GM21526 (cell line): ENCODE measurements around the gene INPP5J.
A peak's percentile ranks its signal among the peaks of the same experiment; 100 is the strongest.
"Not testable (repeated sequence)": the region's sequence is repeated elsewhere in the genome, so short reads cannot be mapped to it uniquely, and the experiment has no call there.

Experiments
- ATAC-seq: cut with Tn5 transposase; IDR thresholded peaks from one replicate; pipeline ENCODE4 v1.9.1; 2021; ENCODE audit warnings: moderate library complexity; ENCODE audit not compliant: unreplicated experiment, low FRiP score

Gene INPP5J

DNA sequence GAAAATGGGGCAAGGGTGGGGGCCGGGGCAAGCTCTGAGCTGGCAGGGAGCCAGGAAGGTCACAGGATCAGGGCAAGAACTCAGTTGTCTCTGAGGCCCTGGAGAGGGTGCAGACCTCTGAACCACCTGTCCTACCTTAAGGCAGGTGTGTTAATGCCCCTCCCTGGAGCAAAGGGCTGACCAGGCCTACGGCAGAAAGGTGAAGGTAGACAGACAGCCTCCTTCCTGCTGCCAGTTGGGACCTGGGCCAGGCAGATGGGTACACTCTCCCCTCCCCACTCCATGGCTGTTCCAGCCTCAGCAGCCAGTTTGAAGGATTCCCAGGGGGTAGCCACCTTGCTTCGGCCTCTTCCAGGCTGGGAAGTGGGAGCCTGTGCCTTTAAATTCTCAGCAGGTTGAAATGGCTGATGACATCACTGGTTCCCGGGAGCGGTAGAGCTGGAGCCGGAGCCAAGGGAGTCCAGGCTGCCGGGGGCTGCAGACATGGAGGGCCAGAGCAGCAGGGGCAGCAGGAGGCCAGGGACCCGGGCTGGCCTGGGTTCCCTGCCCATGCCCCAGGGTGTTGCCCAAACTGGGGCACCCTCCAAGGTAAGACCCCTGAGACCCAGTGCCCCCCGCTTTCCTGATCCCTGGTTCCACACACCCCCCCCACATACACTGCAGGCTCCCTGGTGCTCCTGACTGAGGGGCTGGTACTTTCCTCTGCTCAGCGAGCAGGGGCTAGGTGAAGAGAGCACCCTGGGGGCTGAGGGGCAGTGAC is at the start of gene INPP5J:
INPP5J (plus strand) TSS at position 435 of the 760 bp plus-strand sequence; CDS start at position 484, 49 bp downstream.
- no peak for ATAC-seq

GRCh38 chr22:31073125-31073524 is 49.6 kb upstream of the INPP5J start:
- ATAC-seq = not testable (repeated sequence)

DNA sequence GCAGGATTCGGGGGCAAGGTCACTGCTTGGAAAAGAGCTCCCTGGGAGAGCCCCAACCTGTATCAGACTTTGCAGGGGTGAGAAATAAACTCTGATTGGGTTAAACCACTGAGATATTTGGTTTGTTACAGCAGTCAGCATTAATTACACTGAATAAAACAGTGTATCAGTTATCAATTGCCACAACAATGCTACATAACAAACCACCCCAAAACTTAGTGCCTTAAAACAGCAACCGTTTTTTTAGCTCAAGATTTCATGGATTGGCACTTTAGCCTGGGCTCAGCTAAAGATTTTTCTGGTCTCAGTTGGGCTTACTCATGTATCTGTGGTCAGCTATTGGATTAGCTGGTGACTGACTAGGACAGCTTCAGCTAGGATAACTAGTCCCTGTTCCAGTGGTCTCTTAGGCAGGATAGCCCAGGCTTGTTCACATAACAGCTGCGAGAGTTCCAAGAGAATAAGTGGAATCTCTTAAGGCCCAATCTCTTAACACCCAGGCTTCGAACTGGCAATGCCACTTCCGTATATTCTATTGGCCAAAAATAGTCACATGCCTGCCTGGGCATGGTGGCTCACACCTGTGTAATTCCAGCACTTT is 49.1 kb upstream of the INPP5J start:
- ATAC-seq = not testable (repeated sequence)

- ATAC-seq = no peak
Measured at GRCh38 chr22:31075961-31076360, 46.8 kb upstream of the INPP5J start.

DNA sequence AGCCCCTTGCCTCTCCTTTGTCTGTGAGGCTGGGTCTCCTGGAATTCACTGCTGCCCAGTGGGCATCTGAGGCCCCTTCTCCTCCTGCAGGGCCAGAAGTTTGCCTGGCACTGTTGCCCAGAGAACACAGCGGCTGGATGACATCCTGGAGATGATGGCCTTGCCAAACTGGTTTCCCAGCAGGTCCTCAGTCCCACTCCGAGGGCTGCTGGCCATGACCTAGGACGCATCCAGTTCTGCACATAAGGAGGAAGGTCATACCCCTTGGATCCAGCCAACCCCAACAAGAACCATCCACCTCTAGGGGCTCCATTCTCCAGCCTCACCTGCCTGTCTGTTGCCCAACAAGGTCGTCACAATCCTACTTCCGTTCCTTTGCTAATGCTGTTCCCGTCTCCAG is 45.1 kb upstream of the INPP5J start:
- ATAC-seq = no peak

DNA sequence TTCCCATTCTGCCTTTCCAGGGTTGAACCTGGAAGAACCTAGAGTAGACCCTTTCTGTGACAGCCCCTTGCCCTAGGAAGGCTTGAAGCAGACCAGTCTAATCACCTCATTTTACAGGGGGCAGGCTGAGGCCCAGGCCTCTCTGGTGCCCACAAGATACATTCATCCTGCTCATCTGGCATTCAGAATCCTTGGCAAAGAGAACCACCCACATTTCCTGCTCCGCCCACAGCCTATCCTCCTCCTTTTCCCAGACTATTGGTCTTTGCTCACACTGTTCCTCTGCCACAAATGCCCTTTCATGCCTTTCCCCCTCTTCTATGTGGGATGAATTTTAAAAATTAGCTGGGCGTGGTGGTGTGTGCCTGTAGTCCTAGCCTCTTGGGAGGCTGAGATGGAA is 44.4 kb upstream of the INPP5J start:
- ATAC-seq = not testable (repeated sequence)

GRCh38 chr22:31079095-31079642 is 43.6 kb upstream of the INPP5J start:
- ATAC-seq = no peak

GRCh38 chr22:31080164-31080847 is 42.5 kb upstream of the INPP5J start:
- ATAC-seq = no peak

- ATAC-seq = peak; percentile 51
Measured at GRCh38 chr22:31080848-31081649, 41.7 kb upstream of the INPP5J start, which contains the start of gene SMTN. SMTN (plus strand) TSS chr22:31081318; CDS start chr22:31083259, 1,941 bp downstream.

DNA sequence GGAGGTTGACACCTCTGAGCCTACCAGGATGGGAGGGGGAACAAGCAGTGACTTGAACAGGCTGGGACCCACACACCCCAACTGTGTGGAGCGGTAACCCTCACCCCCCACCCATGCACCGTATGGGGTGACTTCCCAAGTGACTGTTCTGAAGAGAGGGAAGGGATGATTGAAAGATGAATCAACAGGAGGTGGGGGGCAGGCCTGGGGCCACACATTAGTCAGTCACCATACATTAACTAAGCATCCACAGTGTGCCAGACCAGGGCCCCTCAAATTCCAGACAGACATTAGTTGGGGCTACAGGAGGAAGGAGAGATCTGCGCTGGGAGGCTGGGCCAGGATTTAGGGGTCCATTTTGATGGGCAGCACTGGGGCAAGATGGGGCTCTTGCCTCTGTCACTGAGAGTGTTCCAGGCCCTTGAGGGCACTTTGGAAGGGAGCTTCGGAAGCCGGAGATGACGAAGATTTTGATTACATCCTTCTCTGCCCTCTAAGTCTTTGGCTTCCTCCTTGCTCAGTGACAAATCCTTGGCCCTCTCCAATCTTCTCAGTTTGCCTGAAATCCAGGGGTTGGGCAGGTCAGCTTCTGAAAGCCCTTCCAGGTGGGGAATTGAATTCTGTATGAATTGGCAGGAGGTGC is 40.7 kb upstream of the INPP5J start:
- no peak for ATAC-seq

DNA sequence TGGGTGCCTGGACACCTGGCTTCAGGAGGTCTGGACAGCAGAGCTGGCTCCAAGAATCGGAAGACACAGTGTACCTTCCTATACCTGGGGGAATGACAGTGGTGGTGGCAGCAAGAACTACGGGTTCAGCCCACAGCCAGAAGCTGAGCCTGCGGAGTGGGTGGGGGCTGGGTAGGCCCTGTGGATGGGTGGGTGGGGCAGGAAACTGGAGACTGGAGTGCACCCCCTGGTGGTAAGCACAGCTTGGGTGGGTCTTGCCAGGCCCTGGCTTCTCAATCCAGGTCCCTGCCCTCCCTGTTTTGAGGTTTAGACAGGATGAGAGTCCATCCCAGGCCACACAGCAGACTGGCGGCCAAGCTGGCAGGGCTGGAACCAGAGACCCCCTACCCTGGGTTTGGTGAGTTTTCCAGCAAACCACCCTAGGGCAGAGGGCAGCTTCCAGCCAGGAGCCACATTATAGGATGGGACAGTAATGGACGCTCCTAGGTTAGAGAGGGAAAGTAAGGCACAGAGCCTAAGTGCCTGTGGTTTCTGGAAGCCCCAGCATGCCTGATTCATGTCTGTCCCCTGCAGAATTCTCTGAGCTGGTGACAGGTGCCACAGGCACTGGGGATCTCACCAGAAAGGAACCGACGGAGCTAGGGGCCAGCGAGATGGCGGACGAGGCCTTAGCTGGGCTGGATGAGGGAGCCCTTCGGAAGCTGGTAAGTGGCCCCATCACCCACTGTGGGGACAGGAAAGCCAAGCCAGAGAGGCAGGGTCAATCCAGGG is 40.0 kb upstream of the INPP5J start:
- ATAC-seq = no peak

DNA sequence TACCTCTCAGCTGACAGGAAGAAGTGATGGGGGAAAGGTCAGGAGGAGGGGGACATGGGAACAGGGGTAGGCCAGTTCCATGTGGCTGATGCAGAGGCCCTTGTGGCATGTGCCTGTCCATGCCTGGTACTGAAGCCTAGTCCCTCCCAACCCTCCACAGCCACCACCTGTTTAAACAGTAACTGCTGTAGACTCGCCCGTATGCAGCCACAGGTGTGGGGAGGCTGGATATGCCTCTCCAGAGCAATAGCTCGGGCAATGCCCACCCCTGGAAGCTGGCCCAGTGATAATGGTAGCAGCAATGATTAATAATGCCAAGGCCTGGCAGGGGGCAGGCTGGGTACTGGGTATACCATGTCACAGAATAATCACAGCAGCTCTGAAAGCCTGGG is 39.4 kb upstream of the INPP5J start:
- ATAC-seq = no peak

DNA sequence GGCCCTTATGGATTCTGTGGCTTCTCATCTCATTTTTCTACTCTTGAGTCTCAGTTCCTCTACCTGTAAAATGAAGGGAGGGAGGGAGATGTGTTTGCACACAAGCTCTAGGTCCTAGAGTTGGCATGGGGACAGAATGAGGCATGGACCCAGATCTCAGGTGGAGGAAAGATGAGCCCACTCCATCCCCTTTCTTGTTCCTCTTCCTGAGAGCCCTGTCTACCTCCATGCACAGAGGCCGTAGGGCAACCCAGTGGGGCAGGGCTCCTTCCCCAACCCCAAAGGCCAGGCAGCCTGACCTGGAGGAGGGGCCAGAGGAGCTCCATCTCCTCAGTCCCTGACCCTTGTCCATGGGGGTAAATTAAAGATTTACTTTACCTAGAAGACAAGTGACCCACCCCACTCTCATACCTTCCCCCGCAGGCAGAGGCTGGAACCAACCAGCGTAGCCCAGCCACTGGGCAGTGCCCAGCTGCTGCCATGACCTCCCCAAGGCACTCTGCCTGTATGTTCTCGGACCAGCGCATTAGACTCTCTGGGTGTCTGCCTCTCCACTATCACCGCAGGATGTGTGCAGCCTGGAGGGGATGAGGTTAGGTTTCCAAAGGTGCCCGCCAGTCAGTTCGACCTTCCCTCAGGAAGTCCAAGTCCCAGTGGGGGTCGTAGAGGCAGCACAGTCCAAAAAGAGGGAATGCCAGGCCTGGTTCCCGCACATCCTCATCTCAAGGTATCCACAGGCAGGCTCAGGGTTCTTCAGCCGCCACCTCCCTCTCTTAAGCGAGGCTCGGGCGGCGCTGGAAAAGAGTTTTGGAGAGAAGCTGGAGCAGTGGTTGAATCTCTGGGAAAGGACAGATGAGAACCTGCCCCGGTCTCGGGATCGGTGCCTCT is 38.6 kb upstream of the INPP5J start:
- ATAC-seq = no peak

GRCh38 chr22:31084811-31085492 is 37.8 kb upstream of the INPP5J start:
- peak; percentile 44 for ATAC-seq

- no peak for ATAC-seq
Measured at GRCh38 chr22:31085493-31085824, 37.3 kb upstream of the INPP5J start.

- no peak for ATAC-seq
Measured at GRCh38 chr22:31085928-31086327, 36.8 kb upstream of the INPP5J start.

DNA sequence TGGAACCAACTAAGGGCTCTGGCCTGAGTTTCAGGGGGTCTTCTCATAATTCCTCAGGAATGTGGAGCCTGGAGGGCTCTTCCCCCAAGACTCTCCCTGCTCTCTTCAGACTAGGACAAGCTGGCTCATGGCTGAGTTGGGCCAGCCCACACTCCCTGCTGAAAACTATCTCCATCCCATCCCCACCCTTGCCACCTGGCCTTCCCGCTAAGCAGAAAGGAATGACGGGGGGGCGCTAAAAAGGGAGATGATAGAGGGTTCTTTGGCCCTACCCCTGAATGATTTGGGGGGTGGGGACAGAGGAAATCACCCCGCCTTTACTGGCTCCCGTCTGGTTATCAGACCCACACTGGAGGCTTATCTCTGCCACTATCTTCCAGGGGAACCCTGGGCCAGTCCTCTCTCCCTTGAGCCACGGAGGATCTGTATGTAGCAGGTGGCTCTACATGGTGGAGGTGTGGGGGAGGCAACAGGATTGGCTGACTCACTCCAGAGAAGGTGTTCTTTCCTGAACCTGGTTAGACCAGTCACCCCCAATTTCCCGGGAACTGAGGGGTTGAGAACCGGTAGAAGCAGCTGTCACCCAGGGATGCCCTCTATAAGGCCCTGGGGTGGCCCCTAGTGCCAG is 35.9 kb upstream of the INPP5J start:
- ATAC-seq = no peak
